Calu3 (cell line): Measurements from ENCODE around the gene PFN4. TPM values are rescaled to one million over a fixed set of nuclear protein-coding genes. Genes with fewer than 3 reads are reported as not detected.
"Not testable (repeated sequence)": the region's sequence is repeated elsewhere in the genome, so short reads cannot be mapped to it uniquely, and the experiment has no call there.

Experiments
- BruUV-seq: library from RNA; stranded (reverse); fragments of 400-500 nt; replicated peaks from 2 replicates; lab custom pipeline; 2021; lab: Mats Ljungman, UMichigan
- CTCF ChIA-PET: fragments of 300-600 bp; sonication (Branson Sonifier 250); formaldehyde crosslinking; loops from one replicate; lab custom pipeline; 2022; ENCODE audit warnings: antibody characterized with exemption; lab: Charles Lee
- DNase-seq: peaks from one replicate; pipeline ENCODE4 v3.0.0; 2022
- H3K27ac Mint-ChIP-seq: one replicate; pipeline ENCODE4 v1.8.0; 2022; ENCODE audit warnings: mixed read lengths; ENCODE audit not compliant: unreplicated experiment
- H3K27me3 Mint-ChIP-seq: one replicate; pipeline ENCODE4 v1.8.0; 2022; ENCODE audit warnings: mixed read lengths; ENCODE audit not compliant: unreplicated experiment
- H3K36me3 Mint-ChIP-seq: one replicate; pipeline ENCODE4 v1.8.0; 2022; ENCODE audit warnings: mild to moderate bottlenecking, moderate library complexity, mixed read lengths; ENCODE audit not compliant: insufficient read depth, unreplicated experiment
- H3K4me1 Mint-ChIP-seq: one replicate; pipeline ENCODE4 v1.8.0; 2022; ENCODE audit warnings: mild to moderate bottlenecking, low read depth, mixed read lengths; ENCODE audit not compliant: unreplicated experiment
- H3K4me3 Mint-ChIP-seq: one replicate; pipeline ENCODE4 v1.8.0; 2022; ENCODE audit warnings: mild to moderate bottlenecking, low read depth, moderate library complexity, mixed read lengths; ENCODE audit not compliant: unreplicated experiment
- H3K9me3 Mint-ChIP-seq: one replicate; pipeline ENCODE4 v1.8.0; 2022; ENCODE audit warnings: low read depth, mixed read lengths; ENCODE audit not compliant: unreplicated experiment
- intact Hi-C: fragments of 100-400 bp; cut with micrococcal nuclease; formaldehyde crosslinking; loops from one replicate; pipeline ENCODE4 v1.10.0; 2022; ENCODE audit not compliant: unreplicated experiment
- total RNA-seq: library from RNA; stranded (reverse); gene quantifications from 2 replicates; pipeline ENCODE4 v1.2.3, GENCODE V29; 2022
- TF ChIP-seq, protein P1 (sequence below): fragments of 200-600 bp; IDR thresholded peaks from one replicate; pipeline ENCODE4 v1.8.0; 2022; ENCODE audit warnings: antibody characterized with exemption; ENCODE audit not compliant: unreplicated experiment

PFN4 gene
- total RNA-seq, 1 experiment from 2014 or later: 0.64 TPM

DNA sequence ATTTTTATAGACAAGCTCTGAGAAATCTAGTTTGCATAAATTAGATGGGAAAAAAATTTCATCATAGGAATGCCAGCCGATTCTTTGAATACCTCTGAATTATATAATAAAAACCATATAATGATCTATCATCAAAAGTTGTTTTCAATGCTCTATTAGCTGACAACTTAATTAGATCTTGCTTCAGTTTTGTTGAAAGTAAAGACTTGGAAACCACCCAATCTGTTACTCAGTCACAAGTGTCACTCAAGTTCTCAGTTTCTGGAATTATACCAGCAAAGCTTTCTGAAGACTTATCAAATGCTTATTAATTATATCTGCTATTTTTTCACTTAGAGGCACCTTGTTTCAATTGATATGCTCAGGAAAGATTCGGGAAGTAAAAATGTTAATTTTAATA, 21.1 kb downstream of the PFN4 start:
- Mint-ChIP-seq H3K4me1 (no peaks in the 10 kb centered on the region), H3K27me3 (no peaks in the 10 kb centered on the region), H3K4me3 (no peak overlapping the region), H3K36me3 (no peaks in the 10 kb centered on the region), H3K9me3 (peaks cover 4% of the 10 kb centered on the region), H3K27ac (no peak overlapping the region)
- CTCF ChIA-PET: no interaction called here
- TF ChIP-seq, protein P1, sequence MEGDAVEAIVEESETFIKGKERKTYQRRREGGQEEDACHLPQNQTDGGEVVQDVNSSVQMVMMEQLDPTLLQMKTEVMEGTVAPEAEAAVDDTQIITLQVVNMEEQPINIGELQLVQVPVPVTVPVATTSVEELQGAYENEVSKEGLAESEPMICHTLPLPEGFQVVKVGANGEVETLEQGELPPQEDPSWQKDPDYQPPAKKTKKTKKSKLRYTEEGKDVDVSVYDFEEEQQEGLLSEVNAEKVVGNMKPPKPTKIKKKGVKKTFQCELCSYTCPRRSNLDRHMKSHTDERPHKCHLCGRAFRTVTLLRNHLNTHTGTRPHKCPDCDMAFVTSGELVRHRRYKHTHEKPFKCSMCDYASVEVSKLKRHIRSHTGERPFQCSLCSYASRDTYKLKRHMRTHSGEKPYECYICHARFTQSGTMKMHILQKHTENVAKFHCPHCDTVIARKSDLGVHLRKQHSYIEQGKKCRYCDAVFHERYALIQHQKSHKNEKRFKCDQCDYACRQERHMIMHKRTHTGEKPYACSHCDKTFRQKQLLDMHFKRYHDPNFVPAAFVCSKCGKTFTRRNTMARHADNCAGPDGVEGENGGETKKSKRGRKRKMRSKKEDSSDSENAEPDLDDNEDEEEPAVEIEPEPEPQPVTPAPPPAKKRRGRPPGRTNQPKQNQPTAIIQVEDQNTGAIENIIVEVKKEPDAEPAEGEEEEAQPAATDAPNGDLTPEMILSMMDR: no peak
- intact Hi-C loops: no loop called here
- no TSS peak for BruUV-seq
- no peak for DNase-seq

DNA sequence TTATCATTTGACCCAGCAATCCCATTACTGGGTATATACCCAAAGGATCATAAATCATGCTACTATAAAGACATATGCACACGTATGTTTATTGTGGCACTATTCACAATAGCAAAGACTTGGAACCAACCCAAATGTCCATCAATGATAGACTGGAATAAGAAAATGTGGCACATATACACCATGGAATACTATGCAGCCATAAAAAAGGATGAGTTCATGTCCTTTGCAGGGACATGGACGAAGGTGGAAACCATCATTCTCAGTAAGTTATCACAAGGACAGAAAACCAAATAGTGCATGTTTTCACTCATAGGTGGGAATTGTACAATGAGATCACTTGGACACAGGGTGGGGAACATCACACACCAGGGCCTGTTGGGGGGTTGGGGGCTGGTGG, 22.4 kb downstream of the PFN4 start:
- H3K9me3 Mint-ChIP-seq, H3K4me1 Mint-ChIP-seq, H3K27ac Mint-ChIP-seq, CTCF ChIA-PET, intact Hi-C loops, DNase-seq, H3K27me3 Mint-ChIP-seq, H3K36me3 Mint-ChIP-seq, BruUV-seq, H3K4me3 Mint-ChIP-seq: not testable (repeated sequence)

DNA sequence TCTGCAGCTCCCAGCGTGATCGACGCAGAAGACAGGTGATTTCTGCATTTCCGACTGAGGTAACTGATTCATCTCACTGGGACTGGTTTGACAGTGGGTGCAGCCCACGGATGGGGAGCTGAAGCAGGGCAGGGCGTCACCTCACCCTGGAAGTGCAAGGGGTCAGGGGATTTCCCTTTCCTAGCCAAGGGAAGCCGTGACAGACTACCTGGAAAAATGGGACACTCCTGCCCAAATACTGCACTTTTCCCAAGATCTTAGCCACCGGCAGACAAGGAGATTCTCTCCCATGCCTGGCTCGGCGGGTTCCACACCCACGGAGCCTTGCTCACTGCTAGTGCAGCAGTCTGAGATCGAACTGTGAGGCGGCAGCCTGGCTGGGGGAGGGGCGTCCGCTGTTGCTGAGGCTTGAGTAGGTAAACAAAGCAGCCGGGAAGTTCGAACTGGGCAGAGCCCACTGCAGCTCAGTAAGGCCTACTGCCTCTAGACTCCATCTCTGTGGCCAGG, 27.9 kb downstream of the PFN4 start:
- CTCF ChIA-PET, H3K4me3 Mint-ChIP-seq, H3K36me3 Mint-ChIP-seq, H3K27me3 Mint-ChIP-seq, H3K27ac Mint-ChIP-seq, H3K4me1 Mint-ChIP-seq, BruUV-seq, intact Hi-C loops, DNase-seq, H3K9me3 Mint-ChIP-seq: not testable (repeated sequence)

DNA sequence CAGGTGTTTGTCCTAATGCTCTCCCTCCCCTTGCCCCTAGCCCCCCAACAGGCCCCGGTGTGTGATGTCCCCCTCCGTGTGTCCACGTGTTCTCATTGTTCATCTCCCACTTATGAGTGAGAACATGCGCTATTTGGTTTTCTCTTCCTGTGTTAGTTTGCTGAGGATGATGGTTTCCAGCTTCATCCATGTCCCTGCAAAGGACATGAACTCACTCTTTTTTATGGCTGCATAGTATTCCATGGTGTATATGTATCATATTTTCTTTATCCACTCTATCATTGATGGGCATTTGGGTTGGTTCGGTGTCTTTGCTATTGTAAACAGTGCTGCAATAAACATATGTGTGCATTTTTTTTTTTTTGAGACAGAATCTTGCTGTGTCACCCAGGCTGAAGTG, 29.9 kb downstream of the PFN4 start:
- H3K27me3 Mint-ChIP-seq, intact Hi-C loops, CTCF ChIA-PET, BruUV-seq, H3K36me3 Mint-ChIP-seq, H3K4me3 Mint-ChIP-seq, H3K9me3 Mint-ChIP-seq, H3K27ac Mint-ChIP-seq, H3K4me1 Mint-ChIP-seq, DNase-seq: not testable (repeated sequence)

DNA sequence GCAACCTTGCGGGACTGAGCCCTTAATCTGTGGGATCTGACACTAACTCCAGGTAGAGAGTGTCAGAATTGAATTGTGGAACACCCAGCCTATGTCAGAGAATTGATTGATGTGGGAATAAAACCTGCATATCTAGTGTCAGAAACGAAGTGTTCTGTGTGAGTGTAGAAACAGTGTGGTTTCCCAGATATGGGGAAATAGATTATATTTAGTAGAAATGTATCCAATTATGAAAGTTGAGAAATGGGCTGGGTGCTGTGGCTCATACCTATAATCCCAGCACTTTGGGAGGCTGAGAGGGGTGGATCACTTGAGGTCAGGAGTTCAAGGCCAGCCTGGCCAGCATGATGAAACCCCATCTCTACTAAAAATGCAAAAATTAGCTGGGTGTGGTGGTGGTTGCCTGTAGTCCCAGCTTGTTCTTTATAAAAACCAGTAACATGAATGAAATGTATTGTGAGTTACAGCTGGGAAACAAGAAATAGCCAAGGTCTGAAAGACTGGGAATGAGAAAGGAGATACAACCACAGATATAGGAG, 34.2 kb downstream of the PFN4 start:
- no peak overlapping the region for H3K27ac Mint-ChIP-seq
- BruUV-seq: no TSS peak

More for the DNA sequence above, 34.2 kb downstream of the PFN4 start:
- peaks cover 19% of the 10 kb centered on the region for H3K36me3 Mint-ChIP-seq
- no peaks in the 10 kb centered on the region for H3K9me3 Mint-ChIP-seq
- no peak overlapping the region for H3K4me3 Mint-ChIP-seq
- CTCF ChIA-PET: no interaction called here
- no peaks in the 10 kb centered on the region for H3K27me3 Mint-ChIP-seq
- peaks cover 10% of the 10 kb centered on the region for H3K4me1 Mint-ChIP-seq
- DNase-seq: no peak
- intact Hi-C loops: no loop called here
- TF ChIP-seq, protein P1: no peak
